ENCODE results near the gene SPRY1. TPM values are rescaled to one million over a fixed set of nuclear protein-coding genes. Genes with fewer than 3 reads are reported as not detected.

Gene SPRY1
- total and polyA plus RNA-seq, 2 of the 8 experiments (the other 6 are each of a cell fraction or from before 2014, with no cell fraction given): 11.7 to 56.2 TPM

DNA sequence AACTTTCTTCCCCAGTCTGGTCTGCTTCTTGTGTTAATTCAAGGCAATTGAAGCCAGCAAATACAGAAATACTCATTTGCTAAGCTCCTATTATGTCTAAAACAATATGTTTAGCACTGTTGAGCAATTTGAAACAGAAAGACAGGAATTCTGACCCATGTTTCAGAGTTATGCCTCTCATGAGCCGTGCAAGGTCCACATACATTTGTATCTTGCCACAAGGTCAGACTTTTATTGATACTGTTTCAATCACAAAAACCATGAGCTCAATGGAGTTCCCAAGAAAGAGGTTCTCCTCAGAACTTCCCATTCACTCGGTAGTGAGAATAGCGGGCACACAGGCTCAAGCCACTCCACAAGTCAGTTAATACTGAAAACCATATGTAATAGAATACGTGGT lies 47.6 kb upstream of the SPRY1 start:
- Histone ChIP-seq H4K5ac (ENCODE audit: insufficient read length, low read depth, low read length) (no peak overlapping the region), H2BK12ac (ENCODE audit: low read depth, low read length) (no peak overlapping the region), H3K79me2 (ENCODE audit: control insufficient read depth in 1 of 2, insufficient read depth in 2 of 2, low read length in 2 of 2) (no peaks in the 10 kb centered on the region), H3K4ac (replicated peaks; ENCODE audit: insufficient read length, low read depth, low read length) (no peak overlapping the region), H2AK5ac (ENCODE audit: low read depth, low read length) (no peak overlapping the region), H2BK15ac (ENCODE audit: low read length) (no peak overlapping the region), H3K14ac (ENCODE audit: insufficient read length) (no peak overlapping the region), H4K20me1 (replicated peaks in 1 of 2; ENCODE audit: control insufficient read depth in 1 of 2, insufficient read depth in 2 of 2, low read length in 2 of 2) (no peaks in the 10 kb centered on the region), H3K27ac (ENCODE audit: low read depth, low read length) (no peak overlapping the region), H3K27me3 (replicated peaks in 1 of 4; ENCODE audit: control insufficient read depth in 3 of 4, extremely low read depth in 1 of 4, insufficient read depth in 3 of 4, low read length in 3 of 4) (no peaks in the 10 kb centered on the region), H3K4me1 (replicated peaks in 1 of 4; ENCODE audit: control insufficient read depth in 3 of 4, insufficient read depth in 4 of 4, low read length in 3 of 4) (peaks cover 0 to 4% (median 2%) of the 10 kb centered on the region in 4 experiments; a peak in 4 of 7 replicates), H3K23me2 (ENCODE audit: low read depth, low read length) (no peaks in the 10 kb centered on the region), H3K4me2 (ENCODE audit: insufficient read depth in 1 of 2, low read depth in 2 of 2, low read length in 2 of 2) (no peak overlapping the region), H3K56ac (replicated peaks; ENCODE audit: insufficient read length, low read depth, low read length) (no peak overlapping the region), H3K18ac (ENCODE audit: extremely low read depth, low read length) (no peak overlapping the region), H3K9me3 (ENCODE audit: insufficient read depth in 2 of 2, low read depth in 1 of 2, low read length in 1 of 2) (no peaks in the 10 kb centered on the region), H3K4me3 (ENCODE audit: extremely low read depth in 1 of 4, insufficient read depth in 2 of 4, low read depth in 3 of 4, low read length in 4 of 4) (no peak overlapping the region), H3K23ac (ENCODE audit: insufficient read length) (no peak overlapping the region), H4K8ac (ENCODE audit: extremely low read depth, insufficient read depth, low read length) (no peak overlapping the region), H3K9ac (replicated peaks in 1 of 4; ENCODE audit: extremely low read depth in 1 of 4, low read depth in 3 of 4, low read length in 3 of 4) (no peak overlapping the region), H2AFZ (ENCODE audit: low read length) (no peak overlapping the region), H4K91ac (replicated peaks; ENCODE audit: insufficient read length, low read length) (no peak overlapping the region), H2BK120ac (replicated peaks; ENCODE audit: low read depth, low read length) (no peak overlapping the region), H2BK5ac (ENCODE audit: low read depth, low read length) (no peak overlapping the region), H3K36me3 (ENCODE audit: control insufficient read depth in 2 of 4, insufficient read depth in 4 of 4, low read length in 3 of 4) (no peaks in the 10 kb centered on the region), H2BK20ac (ENCODE audit: low read length) (no peak overlapping the region), H3K79me1 (ENCODE audit: low read depth, low read length) (no peaks in the 10 kb centered on the region)
- FAIRE-seq (no peak), DNase-seq (ENCODE audit: low read depth in 1 of 2, low spot score in 2 of 2) (no peak)
- CTCF ChIA-PET (ENCODE audit: partially characterized antibody): interaction anchor here (0.7 to 5.3 kb wide), 10 partner anchors 11 to 317 kb away, joined by 3 to 48 read pairs (median 4); no protein-coding TSS in a partner anchor
- POLR2A ChIA-PET (ENCODE audit: partially characterized antibody): no interaction called here
- WGBS, 2 experiments (ENCODE audit: extremely low coverage in 1 of 2, insufficient coverage in 1 of 2, insufficient read length in 1 of 2, insufficient replicate concordance in 2 of 2, low coverage in 1 of 2, low lambda C conversion rate in 2 of 2, missing lambda C conversion rate in 1 of 2): 91% methylated on average over 4 of the region's 4 CpGs; no CpG with 5 or more reads in 1 of the 2 experiments
- TF ChIP-seq SAP30 (IDR thresholded peaks at IDR 0.05; ENCODE audit: insufficient read depth, insufficient replicate concordance, low read length) (no peak), MAFK (IDR thresholded peaks at IDR 0.05; ENCODE audit: low read depth, low read length) (no peak), RXRA (IDR thresholded peaks at IDR 0.05; ENCODE audit: insufficient read depth, low read depth, low read length) (no peak), SUZ12 (IDR thresholded peaks at IDR 0.05; ENCODE audit: low read length) (no peak), GABPA (IDR thresholded peaks at IDR 0.05; ENCODE audit: borderline replicate concordance, insufficient read depth, low read length) (no peak), ASH2L (IDR thresholded peaks at IDR 0.05; ENCODE audit: low read length) (no peak)
- TF ChIP-seq, protein P1, sequence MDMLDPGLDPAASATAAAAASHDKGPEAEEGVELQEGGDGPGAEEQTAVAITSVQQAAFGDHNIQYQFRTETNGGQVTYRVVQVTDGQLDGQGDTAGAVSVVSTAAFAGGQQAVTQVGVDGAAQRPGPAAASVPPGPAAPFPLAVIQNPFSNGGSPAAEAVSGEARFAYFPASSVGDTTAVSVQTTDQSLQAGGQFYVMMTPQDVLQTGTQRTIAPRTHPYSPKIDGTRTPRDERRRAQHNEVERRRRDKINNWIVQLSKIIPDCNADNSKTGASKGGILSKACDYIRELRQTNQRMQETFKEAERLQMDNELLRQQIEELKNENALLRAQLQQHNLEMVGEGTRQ (IDR thresholded peaks at IDR 0.05; ENCODE audit: low read length): no peak
